22Rv1 (cell line): ENCODE data around the gene FOXI1.

Experiments
- H3K27ac ChIP-seq: fragments of 450-650 bp; 2 replicates; pipeline ENCODE4 v1.5.1; 2017
- CTCF ChIP-seq: fragments of 450-650 bp; IDR thresholded peaks from 2 replicates; pipeline ENCODE4 v1.5.1; 2017; ENCODE audit warnings: mild to moderate bottlenecking
- ZFX ChIP-seq: fragments of 450-650 bp; IDR thresholded peaks from 2 replicates; pipeline ENCODE4 v1.6.1; 2017; ENCODE audit warnings: antibody characterized with exemption, borderline replicate concordance

The FOXI1 gene

DNA sequence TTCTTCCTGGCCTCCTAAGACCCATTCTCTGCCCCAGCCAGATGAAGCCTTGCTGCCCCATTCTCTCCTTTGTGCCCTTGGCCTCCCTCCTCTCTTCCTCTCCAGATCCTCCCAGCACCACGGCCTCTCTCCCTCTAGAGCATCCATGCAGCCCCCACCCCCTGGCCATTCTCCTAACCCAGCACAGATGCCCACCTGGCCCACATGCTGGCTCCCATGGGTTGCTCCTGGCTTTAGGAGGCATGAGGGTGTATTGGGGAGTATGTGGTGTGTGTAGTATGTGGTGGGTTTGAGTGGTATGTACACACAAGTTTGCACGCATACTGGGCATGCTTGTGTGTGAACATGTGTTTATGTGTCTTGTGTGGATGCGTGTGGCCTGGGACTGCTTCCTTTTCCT is 47.1 kb downstream of the FOXI1 start:
- TF ChIP-seq ZFX = no peak
- no peak for TF ChIP-seq CTCF
- no peak overlapping the region for H3K27ac ChIP-seq

- TF ChIP-seq ZFX (no peak), CTCF (no peak)
These were observed 48.6 kb downstream of the FOXI1 start for GRCh38 chr5:170154297-170154696.

GRCh38 chr5:170154744-170155143 is 49.0 kb downstream of the FOXI1 start:
- TF ChIP-seq ZFX (no peak), CTCF (no peak)
- no peak overlapping the region for H3K27ac ChIP-seq

More at GRCh38 chr5:170154297-170154696, 48.6 kb downstream of the FOXI1 start:
- H3K27ac ChIP-seq = no peak overlapping the region

- no peak overlapping the region for H3K27ac ChIP-seq
- TF ChIP-seq ZFX (no peak), CTCF (no peak)
These were observed 50.1 kb downstream of the FOXI1 start for GRCh38 chr5:170155771-170156170.

DNA sequence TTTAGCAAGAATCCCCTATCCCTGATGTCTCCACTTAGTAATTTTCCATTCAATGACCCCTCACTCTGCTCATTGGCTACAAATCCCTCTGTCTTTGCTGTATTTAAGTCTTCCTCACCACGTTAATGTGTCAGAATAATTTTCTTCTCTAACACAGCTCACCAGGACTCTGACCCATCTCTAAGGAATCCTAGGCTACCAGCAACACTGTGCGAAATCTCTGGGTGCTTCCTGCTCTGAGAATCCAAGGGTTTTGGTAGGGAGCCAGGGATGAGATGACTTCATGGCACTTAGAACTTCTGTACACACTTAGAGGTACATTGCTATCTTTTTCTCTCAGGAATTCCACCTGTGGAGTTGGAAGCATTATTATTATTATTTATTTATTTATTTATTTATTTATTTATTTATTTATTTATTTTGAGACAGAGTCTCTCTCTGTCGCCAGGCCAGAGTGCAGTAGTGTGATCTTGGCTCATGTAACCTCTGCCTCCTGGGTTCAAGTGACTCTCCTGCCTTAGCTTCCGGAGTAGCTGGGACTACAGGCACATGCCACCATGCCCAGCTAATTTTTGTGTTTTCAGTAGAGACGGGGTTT is 53.5 kb downstream of the FOXI1 start:
- TF ChIP-seq CTCF (no peak), ZFX (no peak)
- no peak overlapping the region for H3K27ac ChIP-seq
